IPS DF 6.9 (cell line): ENCODE results near the gene FLVCR2.

Experiments used
- DNase-seq: peaks from one replicate; pipeline ENCODE4 v3.0.0-alpha.2; 2013; ENCODE audit warnings: low read depth, low spot score
- H3K27ac ChIP-seq: one replicate; pipeline ENCODE4 v1.5.1; 2013; ENCODE audit warnings: low read length, control low read depth
- H3K27me3 ChIP-seq: 2 replicates; pipeline ENCODE4 v1.6.1; 2013; ENCODE audit warnings: mild to moderate bottlenecking, low read length; ENCODE audit not compliant: control insufficient read depth, insufficient read depth
- H3K36me3 ChIP-seq: 2 replicates; pipeline ENCODE4 v1.6.1; 2013; ENCODE audit warnings: low read length; ENCODE audit not compliant: control insufficient read depth, insufficient read depth
- H3K4me1 ChIP-seq: 2 replicates; pipeline ENCODE4 v1.6.1; 2013; ENCODE audit warnings: low read length; ENCODE audit not compliant: control insufficient read depth, insufficient read depth
- H3K4me3 ChIP-seq: 2 replicates; pipeline ENCODE4 v1.5.1; 2013; ENCODE audit warnings: mild to moderate bottlenecking, low read length
- H3K9me3 ChIP-seq: 2 replicates; pipeline ENCODE4 v1.6.1; 2013; ENCODE audit warnings: low read length, inconsistent platforms; ENCODE audit not compliant: control insufficient read depth, insufficient read depth
- WGBS: extraction: QIAGEN DNeasy Blood & Tissue Kit; methylation state at CpG from one replicate; pipeline ENCODE4 v1.1.7; 2013; ENCODE audit warnings: mixed read lengths, missing lambda C conversion rate; ENCODE audit not compliant: insufficient read length, insufficient coverage; 5-methylcytosine and 5-hydroxymethylcytosine counted together

Gene FLVCR2

GRCh38 chr14:75542588-75543091 lies 35.8 kb upstream of the FLVCR2 start:
- H3K4me3 ChIP-seq, result no peak overlapping the region
- H3K27ac ChIP-seq, result no peak overlapping the region
- H3K27me3 ChIP-seq, result no peaks in the 10 kb centered on the region
- WGBS, result no CpG with 5 or more reads among the region's 10 CpGs
- no peak for DNase-seq
- no peaks in the 10 kb centered on the region for H3K4me1 ChIP-seq
- H3K9me3 ChIP-seq, result no peaks in the 10 kb centered on the region
- no peaks in the 10 kb centered on the region for H3K36me3 ChIP-seq

GRCh38 chr14:75543253-75543652 lies 35.2 kb upstream of the FLVCR2 start:
- no CpG with 5 or more reads among the region's 4 CpGs for WGBS
- Histone ChIP-seq H3K36me3 (no peaks in the 10 kb centered on the region), H3K27me3 (no peaks in the 10 kb centered on the region), H3K27ac (no peak overlapping the region), H3K4me3 (no peak overlapping the region), H3K4me1 (no peaks in the 10 kb centered on the region), H3K9me3 (no peaks in the 10 kb centered on the region)
- no peak for DNase-seq

- no peaks in the 10 kb centered on the region for H3K9me3 ChIP-seq
- WGBS, result no CpG with 5 or more reads among the region's 2 CpGs
- H3K27me3 ChIP-seq, result no peaks in the 10 kb centered on the region
- H3K27ac ChIP-seq, result no peak overlapping the region
- H3K4me1 ChIP-seq, result no peaks in the 10 kb centered on the region
- no peaks in the 10 kb centered on the region for H3K36me3 ChIP-seq
- DNase-seq, result no peak
- no peak overlapping the region for H3K4me3 ChIP-seq
Observed at GRCh38 chr14:75543786-75544185, 34.6 kb upstream of the FLVCR2 start.

GRCh38 chr14:75545907-75546306 lies 32.5 kb upstream of the FLVCR2 start:
- Histone ChIP-seq H3K36me3 (no peaks in the 10 kb centered on the region), H3K27me3 (no peaks in the 10 kb centered on the region), H3K4me1 (no peaks in the 10 kb centered on the region), H3K4me3 (no peak overlapping the region), H3K27ac (no peak overlapping the region), H3K9me3 (no peaks in the 10 kb centered on the region)
- no CpG with 5 or more reads among the region's 13 CpGs for WGBS
- DNase-seq, result no peak

GRCh38 chr14:75547552-75548250 lies 30.7 kb upstream of the FLVCR2 start:
- H3K4me3 ChIP-seq, result no peak overlapping the region
- H3K4me1 ChIP-seq, result no peaks in the 10 kb centered on the region
- H3K36me3 ChIP-seq, result no peaks in the 10 kb centered on the region
- no peaks in the 10 kb centered on the region for H3K9me3 ChIP-seq
- no peak for DNase-seq
- WGBS, result no CpG with 5 or more reads among the region's 11 CpGs
- no peak overlapping the region for H3K27ac ChIP-seq
- H3K27me3 ChIP-seq, result no peaks in the 10 kb centered on the region

- no CpG with 5 or more reads among the region's 7 CpGs for WGBS
- H3K27ac ChIP-seq, result no peak overlapping the region
- no peaks in the 10 kb centered on the region for H3K9me3 ChIP-seq
- no peak overlapping the region for H3K4me3 ChIP-seq
- H3K4me1 ChIP-seq, result no peaks in the 10 kb centered on the region
- no peaks in the 10 kb centered on the region for H3K27me3 ChIP-seq
- no peak for DNase-seq
- H3K36me3 ChIP-seq, result no peaks in the 10 kb centered on the region
Observed at GRCh38 chr14:75548544-75548943, 29.9 kb upstream of the FLVCR2 start.

- H3K27ac ChIP-seq, result no peak overlapping the region
- H3K27me3 ChIP-seq, result no peaks in the 10 kb centered on the region
- no peaks in the 10 kb centered on the region for H3K4me1 ChIP-seq
- no peak overlapping the region for H3K4me3 ChIP-seq
- WGBS, result no CpG with 5 or more reads among the region's 5 CpGs
- DNase-seq, result no peak
- no peaks in the 10 kb centered on the region for H3K9me3 ChIP-seq
- H3K36me3 ChIP-seq, result no peaks in the 10 kb centered on the region
Observed at GRCh38 chr14:75549169-75549568, 29.3 kb upstream of the FLVCR2 start.

GRCh38 chr14:75551021-75551420 lies 27.4 kb upstream of the FLVCR2 start:
- no CpG with 5 or more reads among the region's 7 CpGs for WGBS
- H3K4me1 ChIP-seq, result no peaks in the 10 kb centered on the region
- no peak for DNase-seq
- no peak overlapping the region for H3K4me3 ChIP-seq
- no peak overlapping the region for H3K27ac ChIP-seq
- no peaks in the 10 kb centered on the region for H3K9me3 ChIP-seq
- H3K27me3 ChIP-seq, result no peaks in the 10 kb centered on the region
- H3K36me3 ChIP-seq, result no peaks in the 10 kb centered on the region

GRCh38 chr14:75553157-75553556 lies 25.3 kb upstream of the FLVCR2 start:
- no peaks in the 10 kb centered on the region for H3K4me1 ChIP-seq
- DNase-seq, result no peak
- H3K9me3 ChIP-seq, result no peaks in the 10 kb centered on the region
- no peak overlapping the region for H3K4me3 ChIP-seq
- H3K27me3 ChIP-seq, result no peaks in the 10 kb centered on the region
- H3K36me3 ChIP-seq, result no peaks in the 10 kb centered on the region
- WGBS, result no CpG with 5 or more reads among the region's 6 CpGs
- H3K27ac ChIP-seq, result no peak overlapping the region

- WGBS, result no CpG with 5 or more reads among the region's 4 CpGs
- Histone ChIP-seq H3K27me3 (no peaks in the 10 kb centered on the region), H3K4me1 (no peaks in the 10 kb centered on the region), H3K36me3 (no peaks in the 10 kb centered on the region), H3K4me3 (no peak overlapping the region), H3K9me3 (no peaks in the 10 kb centered on the region), H3K27ac (no peak overlapping the region)
- DNase-seq, result no peak
Observed at GRCh38 chr14:75553761-75554364, 24.6 kb upstream of the FLVCR2 start.

GRCh38 chr14:75554482-75554881 lies 23.9 kb upstream of the FLVCR2 start:
- Histone ChIP-seq H3K27me3 (no peaks in the 10 kb centered on the region), H3K4me3 (no peak overlapping the region), H3K27ac (no peak overlapping the region), H3K4me1 (no peaks in the 10 kb centered on the region), H3K36me3 (no peaks in the 10 kb centered on the region), H3K9me3 (no peaks in the 10 kb centered on the region)
- no peak for DNase-seq
- WGBS, result no CpG with 5 or more reads among the region's 2 CpGs
